Smooth muscle cell (in vitro differentiated cells): ENCODE data around the gene FOXN1. TPM values are rescaled to one million over a fixed set of nuclear protein-coding genes. Genes with fewer than 3 reads are reported as not detected.

ENCODE experiments used
- DNase-seq: peaks from one replicate; lab custom pipeline; 2025; ENCODE audit not compliant: unreplicated experiment; lab: John Stamatoyannopoulos, UW
- H2AFZ ChIP-seq: fragments of 200-600 bp; sonication (generic); 2 replicates; pipeline ENCODE4 v1.6.0; 2016; ENCODE audit warnings: antibody characterized with exemption, low read depth, mild to moderate bottlenecking
- H3F3A ChIP-seq: fragments of 200-600 bp; sonication (generic); 2 replicates; pipeline ENCODE4 v1.6.0; 2017; ENCODE audit warnings: antibody characterized with exemption, low read depth
- H3K27ac ChIP-seq: fragments of 200-600 bp; sonication (generic); 2 replicates; pipeline ENCODE4 v1.5.1; 2016; ENCODE audit warnings: low read depth, mild to moderate bottlenecking
- H3K27me3 ChIP-seq: fragments of 200-600 bp; sonication (generic); 2 replicates; pipeline ENCODE4 v1.6.1; 2016; ENCODE audit warnings: low read depth, mild to moderate bottlenecking
- H3K36me3 ChIP-seq: fragments of 200-600 bp; sonication (generic); 2 replicates; pipeline ENCODE4 v1.5.1; 2016; ENCODE audit warnings: low read depth
- H3K4me1 ChIP-seq: fragments of 200-600 bp; sonication (generic); 2 replicates; pipeline ENCODE4 v1.5.1; 2016; ENCODE audit warnings: low read depth
- H3K4me2 ChIP-seq: fragments of 200-600 bp; sonication (generic); 2 replicates; pipeline ENCODE4 v1.6.0; 2016; ENCODE audit warnings: mild to moderate bottlenecking
- H3K4me3 ChIP-seq: fragments of 200-600 bp; sonication (generic); 2 replicates; pipeline ENCODE4 v1.5.1; 2016; ENCODE audit warnings: mild to moderate bottlenecking
- H3K79me2 ChIP-seq: fragments of 200-600 bp; sonication (generic); 2 replicates; pipeline ENCODE4 v1.6.0; 2016; ENCODE audit warnings: low read depth, mild to moderate bottlenecking
- H3K9ac ChIP-seq: fragments of 200-600 bp; sonication (generic); 2 replicates; pipeline ENCODE4 v1.6.0; 2016; ENCODE audit warnings: low read depth
- H3K9me3 ChIP-seq: fragments of 200-600 bp; sonication (generic); replicated peaks from 2 replicates; pipeline ENCODE4 v1.5.1; 2016; ENCODE audit warnings: low read depth
- H4K20me1 ChIP-seq: fragments of 200-600 bp; sonication (generic); 2 replicates; pipeline ENCODE4 v1.6.0; 2016; ENCODE audit warnings: low read depth
- CTCF ChIP-seq: fragments of 200-600 bp; sonication (generic); IDR thresholded peaks from 2 replicates; pipeline ENCODE4 v1.5.1; 2017; ENCODE audit warnings: borderline replicate concordance, mild to moderate bottlenecking, antibody characterized with exemption; ENCODE audit not compliant: insufficient read depth, poor library complexity, severe bottlenecking
- WGBS: methylation state at CpG from one replicate; pipeline ENCODE4 v1.1.7; 2016; ENCODE audit warnings: low lambda C conversion rate; 5-methylcytosine and 5-hydroxymethylcytosine counted together
- polyA plus RNA-seq: library from polyadenylated mRNA; unstranded; fragments of >200 nt; fragmentation: Nextera tagmentation; extraction: Ambion mirVana; gene quantifications from 2 replicates; pipeline ENCODE4 v1.2.1, GENCODE V29; 2016
- total RNA-seq: library from RNA; depleted of rRNA; stranded (reverse); fragments of >200 nt; gene quantifications from 2 replicates; pipeline ENCODE4 v1.2.3, GENCODE V29; 2014

FOXN1 gene
- total and polyA plus RNA-seq, 2 experiments from 2014 or later = 0.36 TPM; not detected in 1

GRCh38 chr17:28552176-28552999 is 46.2 kb downstream of the FOXN1 start, which contains the start of gene UNC119:
TSS of gene UNC119 (minus strand) at chr17:28552624. CDS start at chr17:28552557, 67 bp downstream.
- peak within 1 kb of the TSS; percentile 80 for H2AFZ ChIP-seq
- DNase-seq = peak; percentile 47
- H3K79me2 ChIP-seq = peaks cover 9% of the 10 kb centered on the region
- peaks cover 41% of the 10 kb centered on the region for H4K20me1 ChIP-seq
- no peaks in the 10 kb centered on the region for H3K27me3 ChIP-seq
- no peaks in the 10 kb centered on the region for H3F3A ChIP-seq
- no peaks in the 10 kb centered on the region for H3K9me3 ChIP-seq
- peak within 1 kb of the TSS; percentile 94 for H3K4me3 ChIP-seq
- H3K9ac ChIP-seq = peak within 1 kb of the TSS; percentile 73
- peaks cover 18% of the 10 kb centered on the region for H3K4me1 ChIP-seq
- peak within 1 kb of the TSS; percentile 96 for H3K4me2 ChIP-seq
- no peak for TF ChIP-seq CTCF
- no peaks in the 10 kb centered on the region for H3K36me3 ChIP-seq
- 2% methylated on average over 55 of the region's 67 CpGs for WGBS
- H3K27ac ChIP-seq = no peak within 1 kb of the TSS

- Histone ChIP-seq H3K4me3 (peak overlapping the region; percentile 94), H3K79me2 (peaks cover 9% of the 10 kb centered on the region), H4K20me1 (peaks cover 38% of the 10 kb centered on the region), H3K4me1 (peaks cover 18% of the 10 kb centered on the region), H2AFZ (peak overlapping the region; percentile 26), H3K4me2 (peak overlapping the region; percentile 96), H3K27ac (no peak overlapping the region), H3K9ac (no peak overlapping the region), H3F3A (no peaks in the 10 kb centered on the region), H3K9me3 (no peaks in the 10 kb centered on the region), H3K27me3 (no peaks in the 10 kb centered on the region), H3K36me3 (no peaks in the 10 kb centered on the region)
- no peak for DNase-seq
- WGBS = 85% methylated on average over 5 of the region's 5 CpGs
- no peak for TF ChIP-seq CTCF
Measured at GRCh38 chr17:28553000-28553505, 46.9 kb downstream of the FOXN1 start.

GRCh38 chr17:28554565-28554964 is 48.4 kb downstream of the FOXN1 start:
- Histone ChIP-seq H2AFZ (no peak overlapping the region), H3K4me2 (no peak overlapping the region), H3K36me3 (no peaks in the 10 kb centered on the region), H3F3A (no peaks in the 10 kb centered on the region), H3K4me3 (no peak overlapping the region), H3K9me3 (no peaks in the 10 kb centered on the region), H3K79me2 (peaks cover 9% of the 10 kb centered on the region), H4K20me1 (peaks cover 23% of the 10 kb centered on the region), H3K9ac (no peak overlapping the region), H3K27ac (no peak overlapping the region), H3K27me3 (no peaks in the 10 kb centered on the region), H3K4me1 (peaks cover 16% of the 10 kb centered on the region)
- no peak for TF ChIP-seq CTCF
- no peak for DNase-seq
- 96% methylated on average over 6 of the region's 6 CpGs for WGBS
